Diencephalon (tissue), 1 donor: ENCODE data around the gene PODNL1. TPM values are rescaled to one million over a fixed set of nuclear protein-coding genes. Genes with fewer than 3 reads are reported as not detected.

Source experiments
- total RNA-seq: library from RNA; depleted of rRNA; stranded (reverse); fragments of >200 nt; gene quantifications from one replicate; pipeline ENCODE4 v1.2.3, GENCODE V29; 2014

Gene PODNL1, protein sequence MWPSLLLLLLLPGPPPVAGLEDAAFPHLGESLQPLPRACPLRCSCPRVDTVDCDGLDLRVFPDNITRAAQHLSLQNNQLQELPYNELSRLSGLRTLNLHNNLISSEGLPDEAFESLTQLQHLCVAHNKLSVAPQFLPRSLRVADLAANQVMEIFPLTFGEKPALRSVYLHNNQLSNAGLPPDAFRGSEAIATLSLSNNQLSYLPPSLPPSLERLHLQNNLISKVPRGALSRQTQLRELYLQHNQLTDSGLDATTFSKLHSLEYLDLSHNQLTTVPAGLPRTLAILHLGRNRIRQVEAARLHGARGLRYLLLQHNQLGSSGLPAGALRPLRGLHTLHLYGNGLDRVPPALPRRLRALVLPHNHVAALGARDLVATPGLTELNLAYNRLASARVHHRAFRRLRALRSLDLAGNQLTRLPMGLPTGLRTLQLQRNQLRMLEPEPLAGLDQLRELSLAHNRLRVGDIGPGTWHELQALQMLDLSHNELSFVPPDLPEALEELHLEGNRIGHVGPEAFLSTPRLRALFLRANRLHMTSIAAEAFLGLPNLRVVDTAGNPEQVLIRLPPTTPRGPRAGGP
- 1.6 TPM for total RNA-seq

DNA sequence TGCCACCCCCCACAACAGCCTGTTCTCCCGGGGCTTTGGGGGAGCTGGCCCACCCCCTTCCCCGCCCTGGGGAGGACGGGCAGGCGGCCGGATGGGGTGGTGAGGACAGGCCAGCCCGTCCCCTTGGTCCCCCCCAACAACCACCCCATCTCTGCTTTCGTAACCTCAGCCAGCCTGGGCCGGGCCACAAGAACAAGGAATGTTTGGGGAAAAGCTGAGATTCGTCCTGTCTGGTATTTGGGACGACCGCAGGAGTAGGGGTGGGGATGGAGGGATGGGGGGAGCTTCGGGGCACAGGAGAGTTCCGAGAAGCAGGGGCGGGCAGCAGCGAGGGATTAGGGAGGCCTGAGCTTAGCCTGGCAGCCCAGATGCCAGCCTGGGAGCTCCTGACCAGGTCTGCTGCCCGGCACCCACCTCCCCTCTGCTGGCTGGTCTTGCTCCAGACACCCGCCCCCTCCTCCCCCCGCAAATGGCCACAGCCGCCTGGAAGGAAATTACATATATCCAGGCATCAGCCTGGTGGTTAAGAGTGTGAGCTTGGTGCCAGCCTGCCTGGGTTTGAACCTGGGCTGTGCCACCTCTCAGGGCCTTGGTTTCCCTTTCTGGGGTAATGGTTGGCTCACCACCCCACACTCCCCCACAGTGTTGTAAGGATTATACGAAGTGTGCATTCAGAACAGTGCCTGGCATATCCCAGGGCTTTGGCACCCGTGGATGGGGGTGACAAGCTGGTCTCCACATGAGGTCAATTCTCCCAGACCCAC lies at the start of gene PODNL1:
TSS of gene PODNL1 (minus strand) at position 117 of the 764 bp plus-strand sequence. CDS start 236 bp downstream, outside the sequence.

DNA sequence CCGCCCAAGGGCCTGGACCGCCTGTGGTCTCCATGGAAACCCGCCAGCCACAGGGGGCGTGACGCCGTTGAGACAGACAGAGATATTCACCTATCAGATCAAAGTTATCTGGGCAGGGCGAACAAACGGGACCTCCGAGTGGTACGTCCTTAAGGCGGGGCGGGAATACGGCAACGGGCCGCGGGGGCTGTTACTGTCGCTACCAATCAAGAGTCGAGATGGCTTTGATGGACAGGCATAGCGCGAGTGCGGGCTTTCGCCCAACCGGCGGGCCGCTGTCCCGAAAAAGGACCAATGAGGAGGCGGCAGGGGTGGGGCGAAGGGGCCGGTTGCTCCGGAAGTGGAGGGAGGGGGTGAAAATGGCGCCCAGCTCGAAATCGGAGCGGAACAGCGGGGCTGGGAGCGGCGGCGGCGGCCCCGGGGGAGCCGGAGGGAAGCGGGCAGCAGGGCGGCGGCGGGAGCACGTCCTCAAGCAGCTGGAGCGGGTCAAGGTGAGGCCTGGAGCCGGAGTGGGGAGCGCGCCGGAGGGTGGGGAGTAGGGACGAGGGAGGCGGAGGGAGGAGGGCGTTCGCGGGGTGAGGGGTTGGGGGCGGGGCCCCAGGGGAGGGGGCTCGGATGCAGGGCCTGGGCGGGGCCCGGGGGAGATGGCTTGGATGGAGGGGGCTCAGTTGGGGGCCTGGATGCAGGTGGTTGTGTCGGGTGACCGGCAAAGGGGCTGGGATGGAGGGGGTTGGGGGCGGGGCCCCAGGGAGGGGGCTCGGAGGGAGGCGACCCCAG lies 14.1 kb upstream of the PODNL1 start, which contains the start of gene DCAF15:
TSS of gene DCAF15 (plus strand) at position 356 of the 777 bp plus-strand sequence. CDS start at position 360, 4 bp downstream.

DNA sequence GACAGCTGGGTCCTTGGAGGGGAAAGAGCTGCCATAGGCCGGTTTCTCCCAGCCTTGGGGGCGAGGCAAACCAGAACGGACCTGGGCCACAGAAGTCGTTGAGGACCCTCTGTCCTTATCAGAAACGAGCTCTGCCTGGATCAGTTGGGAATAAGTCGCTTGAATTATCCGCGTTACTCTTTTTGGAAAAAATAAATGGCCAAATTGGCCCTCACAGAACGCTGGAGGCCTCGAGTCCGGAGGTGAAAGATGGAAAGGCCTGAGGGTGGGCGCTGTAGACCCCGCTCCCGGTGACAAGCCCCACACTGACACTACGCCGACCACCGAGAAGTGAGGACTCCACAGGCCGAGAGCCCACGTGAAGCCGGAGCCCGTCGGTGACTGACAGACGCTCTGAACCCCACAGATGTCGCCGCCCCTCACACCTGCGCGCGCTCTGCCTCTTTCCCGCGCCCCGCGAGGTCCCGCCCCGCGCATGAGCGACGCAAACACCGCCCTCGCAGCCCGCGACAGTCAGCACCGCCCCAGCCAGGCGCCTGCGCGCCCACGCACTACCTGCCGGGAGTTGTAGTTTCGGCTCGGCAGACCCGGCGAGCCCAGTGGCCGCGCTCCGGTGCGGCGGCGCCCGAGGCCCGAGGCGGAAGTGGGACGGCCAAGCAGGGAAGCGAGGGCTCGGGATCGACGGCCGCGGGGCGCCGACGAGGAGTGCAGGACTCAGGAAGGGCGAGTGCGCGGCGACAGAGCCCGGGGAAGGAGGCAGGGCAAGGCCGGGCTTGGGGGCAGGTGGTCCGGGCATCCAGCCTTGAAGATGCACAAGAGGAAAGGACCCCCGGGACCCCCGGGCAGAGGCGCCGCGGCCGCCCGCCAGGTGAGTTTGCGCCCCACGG lies 32.3 kb downstream of the PODNL1 start, which contains the start of the genes BRME1 and CC2D1A:
TSS of gene BRME1 (minus strand) at position 484 of the 887 bp plus-strand sequence. CDS start 1,225 bp downstream, outside the sequence.
TSS of gene CC2D1A (plus strand) at position 568 of the 887 bp plus-strand sequence. CDS start at position 809, 241 bp downstream.

Other genes starting within 250 kb of the PODNL1 start
- gene MRI1, start 173.9 kb downstream of the PODNL1 start, total RNA-seq, result 15.5 TPM
- 29.3 TPM for gene C19orf53, start 164.0 kb downstream of the PODNL1 start, total RNA-seq
- 5.3 TPM for gene ZSWIM4, start 143.0 kb downstream of the PODNL1 start, total RNA-seq
- gene NANOS3, start 61.3 kb downstream of the PODNL1 start, total RNA-seq, result 1.2 TPM
- gene BRME1, start 32.3 kb downstream of the PODNL1 start, total RNA-seq, result 11.1 TPM
- 16.8 TPM for gene CC2D1A, start 32.2 kb downstream of the PODNL1 start, total RNA-seq
- gene DCAF15, start 14.1 kb upstream of the PODNL1 start, total RNA-seq, result 10.6 TPM
- 4.2 TPM for gene RFX1, start 67.9 kb upstream of the PODNL1 start, total RNA-seq
- not detected for gene RLN3, start 89.7 kb upstream of the PODNL1 start, total RNA-seq
- 3.9 TPM for gene IL27RA, start 93.3 kb upstream of the PODNL1 start, total RNA-seq
- gene PALM3, start 123.7 kb upstream of the PODNL1 start, total RNA-seq, result 6.0 TPM
- 1.8 TPM for gene MISP3, start 134.4 kb upstream of the PODNL1 start, total RNA-seq
- not detected for gene C19orf67, start 147.4 kb upstream of the PODNL1 start, total RNA-seq
- gene SAMD1, start 152.3 kb upstream of the PODNL1 start, total RNA-seq, result 26.1 TPM
- gene PRKACA, start 179.3 kb upstream of the PODNL1 start, total RNA-seq, result 60.7 TPM
- gene ASF1B, start 198.2 kb upstream of the PODNL1 start, total RNA-seq, result 1.6 TPM